Spleen (tissue), 11 donors: ENCODE results near the gene GDPD5. TPM values are rescaled to one million over a fixed set of nuclear protein-coding genes. Genes with fewer than 3 reads are reported as not detected.

Source experiments
- DNase-seq: peaks from one replicate; pipeline ENCODE4 v3.0.0-alpha.2; 2020
- H3K27ac ChIP-seq, 8 donors: fragments of 200-600 bp; sonication (generic) in 7 of 8; 1 replicate in 4 of 8; 2 replicates in 4 of 8; pipeline versions ENCODE4 v1.5.0 to v1.8.0; 2016 to 2021; ENCODE audit warnings: inconsistent platforms in 4 of 8, mild to moderate bottlenecking in 4 of 8, moderate library complexity in 1 of 8
- H3K27me3 ChIP-seq, 7 donors: fragments of 200-600 bp; sonication (generic) in 6 of 7; replicated peaks in 1 of 7; 1 replicate in 4 of 7; 2 replicates in 3 of 7; pipeline versions ENCODE4 v1.5.0 to v1.8.0; 2016 to 2021; ENCODE audit warnings: inconsistent platforms in 3 of 7, mild to moderate bottlenecking in 1 of 7
- H3K36me3 ChIP-seq, 6 donors: fragments of 200-600 bp; sonication (generic) in 5 of 6; 1 replicate in 4 of 6; 2 replicates in 2 of 6; pipeline versions ENCODE4 v1.5.0 to v1.8.0; 2016 to 2021; ENCODE audit warnings: inconsistent platforms in 2 of 6
- H3K4me1 ChIP-seq, 6 donors: fragments of 200-600 bp; sonication (generic) in 5 of 6; 1 replicate in 3 of 6; 2 replicates in 3 of 6; pipeline versions ENCODE4 v1.5.0 to v1.8.0; 2016 to 2021; ENCODE audit warnings: inconsistent platforms in 3 of 6
- H3K4me3 ChIP-seq, 8 donors: fragments of 200-600 bp; sonication (generic) in 7 of 8; 1 replicate in 4 of 8; 2 replicates in 4 of 8; pipeline versions ENCODE4 v1.5.0 to v1.8.0; 2016 to 2021; ENCODE audit warnings: inconsistent platforms in 4 of 8, mild to moderate bottlenecking in 4 of 8, moderate library complexity in 2 of 8
- H3K9me3 ChIP-seq, 8 donors: fragments of 200-600 bp; sonication (generic) in 7 of 8; 1 replicate in 4 of 8; 2 replicates in 4 of 8; pipeline versions ENCODE4 v1.5.0 to v1.8.0; 2016 to 2021; ENCODE audit warnings: inconsistent platforms in 4 of 8
- POLR2A ChIP-seq, 3 donors: fragments of 450-650 bp; IDR thresholded peaks; one replicate each; pipeline ENCODE4 v1.5.1; 2017; ENCODE audit warnings: antibody characterized with exemption in 3 of 3, mild to moderate bottlenecking in 1 of 3
- POLR2AphosphoS5 ChIP-seq, 3 donors: sonication (generic); formaldehyde crosslinking; IDR thresholded peaks; one replicate each; pipeline ENCODE4 v1.5.1; 2017; ENCODE audit warnings: antibody characterized with exemption in 3 of 3
- WGBS, 5 donors: extraction: QIAGEN DNeasy Blood & Tissue Kit in 3 of 5; methylation state at CpG; one replicate each; pipeline versions ENCODE4 v1.1.5 to v1.1.7; 2013 to 2018; 5-methylcytosine and 5-hydroxymethylcytosine counted together
- intact Hi-C: fragments of 100-400 bp; cut with DNase I; formaldehyde crosslinking; loops from one replicate; pipeline ENCODE4 v1.15.0; 2023; ENCODE audit warnings: low total_unique reads
- polyA plus RNA-seq, 3 donors: library from polyadenylated mRNA; stranded (reverse); fragments of 200-250 nt; gene quantifications; one replicate each; pipeline ENCODE4 v1.2.1, GENCODE V29; 2013
- total RNA-seq, 7 donors: library from RNA; depleted of rRNA in 3 of 7; stranded (reverse); fragments of >200 nt in 3 of 7; fragmentation: NEBNext Ultra II Directional in 4 of 7; extraction: Animal tissue kit (Norgen Biotek cat#: 25700) in 4 of 7; gene quantifications; one replicate each; pipeline versions ENCODE4 v1.1.0 to v1.2.1, GENCODE V29; 2016 to 2021
- TF ChIP-seq, protein P1 (sequence below), 11 experiments: fragments of 200-600 bp in 7 of 11; fragments of 450-650 bp in 4 of 11; sonication (generic) in 4 of 11; IDR thresholded peaks in 8 of 11; conservative IDR thresholded peaks in 3 of 11; 1 replicate in 7 of 11; 2 replicates in 4 of 11; pipeline versions ENCODE4 v1.4.0 to v1.8.0; 2016 to 2021; ENCODE audit warnings: antibody characterized with exemption in 11 of 11, inconsistent platforms in 4 of 11, mild to moderate bottlenecking in 1 of 11
- donor health status: healthy with polysubstance abuse.
- donor health status: DM: no; HTN: no; CAD: no; lungs with moderate emphysema.
- donor health status: DM: no; HTN: no; CAD: no.
- donor health status: Bipolar disorder and iron deficiency.
- donor health status: healthy.
- donor health status: DM: no; HTN: no; CAD: no.
- donor health status: DM: yes; HTN: yes; CAD: no.

GDPD5 gene
- total and polyA plus RNA-seq, 10 donors = 44.6 to 273 (median 146) TPM

DNA sequence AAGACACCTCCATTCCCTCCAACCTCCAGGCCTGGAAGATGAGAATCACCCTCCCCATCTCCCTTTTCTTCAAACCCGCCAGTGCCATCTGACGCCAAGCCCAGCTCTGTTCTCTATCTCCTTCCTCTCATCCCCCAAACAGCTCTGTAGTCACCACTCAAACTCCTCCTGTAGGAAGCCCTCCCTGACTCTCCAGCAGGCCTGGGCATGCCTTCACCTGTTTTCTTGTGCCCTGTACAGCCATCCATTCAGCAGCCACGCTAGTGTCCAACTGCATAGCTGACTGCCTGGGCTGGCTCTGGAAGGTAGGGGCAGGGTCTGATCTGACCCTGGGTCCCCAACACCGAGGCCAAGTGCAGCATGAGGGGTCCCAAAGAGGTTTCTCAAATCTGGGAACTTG lies 25.0 kb downstream of the GDPD5 start:
- H3K4me3 ChIP-seq = no peak overlapping the region
- DNase-seq = no peak
- no peaks in the 10 kb centered on the region for H3K9me3 ChIP-seq
- intact Hi-C loops = no loop called here
- WGBS, 5 donors = 79 to 91% (median 86%) methylated on average over 4 of the region's 4 CpGs
- peak overlapping the region in 1 of 8 donors; percentile 53 for H3K27ac ChIP-seq
- peaks cover 0 to 79% (median 16%) of the 10 kb centered on the region in 6 donors for H3K4me1 ChIP-seq
- no peaks in the 10 kb centered on the region for H3K36me3 ChIP-seq
- no peaks in the 10 kb centered on the region for H3K27me3 ChIP-seq
- no peak for TF ChIP-seq POLR2AphosphoS5 (IDR thresholded peaks at IDR 0.05)
- TF ChIP-seq, protein P1, sequence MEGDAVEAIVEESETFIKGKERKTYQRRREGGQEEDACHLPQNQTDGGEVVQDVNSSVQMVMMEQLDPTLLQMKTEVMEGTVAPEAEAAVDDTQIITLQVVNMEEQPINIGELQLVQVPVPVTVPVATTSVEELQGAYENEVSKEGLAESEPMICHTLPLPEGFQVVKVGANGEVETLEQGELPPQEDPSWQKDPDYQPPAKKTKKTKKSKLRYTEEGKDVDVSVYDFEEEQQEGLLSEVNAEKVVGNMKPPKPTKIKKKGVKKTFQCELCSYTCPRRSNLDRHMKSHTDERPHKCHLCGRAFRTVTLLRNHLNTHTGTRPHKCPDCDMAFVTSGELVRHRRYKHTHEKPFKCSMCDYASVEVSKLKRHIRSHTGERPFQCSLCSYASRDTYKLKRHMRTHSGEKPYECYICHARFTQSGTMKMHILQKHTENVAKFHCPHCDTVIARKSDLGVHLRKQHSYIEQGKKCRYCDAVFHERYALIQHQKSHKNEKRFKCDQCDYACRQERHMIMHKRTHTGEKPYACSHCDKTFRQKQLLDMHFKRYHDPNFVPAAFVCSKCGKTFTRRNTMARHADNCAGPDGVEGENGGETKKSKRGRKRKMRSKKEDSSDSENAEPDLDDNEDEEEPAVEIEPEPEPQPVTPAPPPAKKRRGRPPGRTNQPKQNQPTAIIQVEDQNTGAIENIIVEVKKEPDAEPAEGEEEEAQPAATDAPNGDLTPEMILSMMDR (IDR thresholded peaks at IDR 0.05 in 8 of 11, conservative IDR thresholded peaks at IDR 0.05 in 3 of 11) = no peak
- TF ChIP-seq POLR2A (IDR thresholded peaks at IDR 0.05) = no peak

DNA sequence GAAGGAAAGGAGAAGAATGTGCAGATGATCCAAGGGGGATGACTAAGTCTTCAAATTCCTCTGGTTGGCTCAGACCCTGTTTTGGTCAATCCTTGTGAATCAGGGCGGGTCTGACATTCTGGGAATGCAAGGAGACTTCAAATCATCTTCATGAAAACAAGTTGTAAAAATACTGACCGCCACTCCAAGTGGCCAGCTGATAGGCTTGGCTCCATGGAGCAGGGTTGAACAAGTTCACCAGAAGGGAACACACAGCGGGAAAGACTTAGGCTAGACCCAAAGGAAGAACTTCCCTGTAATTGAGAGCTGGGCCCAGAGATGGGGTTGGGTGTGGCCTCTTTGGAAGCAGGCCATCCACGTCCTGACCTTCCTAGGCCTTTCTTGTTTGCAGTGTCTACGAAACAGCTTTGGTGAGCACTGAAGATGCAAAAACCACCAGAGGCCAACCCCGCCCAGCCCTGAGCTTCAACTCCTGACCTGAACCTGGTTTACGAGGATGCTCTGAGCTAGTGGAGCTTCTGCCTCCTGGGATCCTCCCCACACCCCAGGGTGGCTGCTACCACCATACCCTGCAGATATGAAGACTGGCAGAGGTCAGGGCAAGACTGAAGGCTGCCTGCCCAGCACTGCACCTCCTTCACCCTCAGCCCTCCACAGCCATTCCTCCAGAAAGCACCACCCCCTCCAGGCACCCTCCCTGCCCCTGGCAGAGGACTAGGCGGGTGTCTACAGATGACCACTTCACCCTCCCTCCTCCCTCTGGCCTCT lies 26.1 kb downstream of the GDPD5 start:
- DNase-seq = no peak

DNA sequence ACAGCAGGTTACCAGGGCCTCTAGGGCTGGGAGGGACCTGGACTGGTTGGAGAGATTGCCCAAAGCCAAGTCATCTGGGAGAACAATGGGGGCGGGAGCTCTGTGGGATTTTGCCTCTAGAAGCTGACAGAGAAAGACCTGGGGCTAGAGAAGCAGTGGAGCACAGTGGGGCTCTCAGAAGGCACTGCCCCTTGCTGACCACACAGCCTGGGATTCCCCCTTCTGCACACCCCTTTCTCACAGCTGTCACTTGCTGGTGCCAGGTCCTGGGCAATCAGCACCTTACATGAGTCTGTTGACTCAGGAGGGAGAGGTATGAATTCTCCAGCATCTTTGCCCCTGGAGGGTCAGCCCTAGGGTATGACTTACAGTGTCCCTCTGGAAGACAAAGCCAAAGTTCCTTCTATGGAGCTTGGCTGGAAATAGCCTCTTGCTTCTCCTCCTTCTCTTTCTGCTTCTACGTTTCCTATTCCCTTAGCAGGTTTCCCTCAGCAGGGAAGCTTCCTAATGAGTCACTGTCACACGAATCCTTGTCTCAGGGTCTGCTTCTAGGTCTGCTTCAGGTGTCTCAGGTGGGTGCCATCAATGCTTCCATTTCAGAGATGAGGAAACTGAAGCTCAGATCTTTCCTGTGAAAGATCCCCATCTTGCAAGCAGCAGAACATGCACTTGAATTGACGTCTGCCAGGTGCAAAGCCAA lies 27.0 kb downstream of the GDPD5 start:
- Histone ChIP-seq H3K36me3 (no peaks in the 10 kb centered on the region), H3K27me3 (no peaks in the 10 kb centered on the region), H3K27ac (peak overlapping the region in 1 of 8 donors; percentile 9), H3K4me3 (no peak overlapping the region), H3K9me3 (no peaks in the 10 kb centered on the region), H3K4me1 (peaks cover 0 to 63% (median 9%) of the 10 kb centered on the region in 6 donors)
- no peak for DNase-seq
- WGBS, 5 donors = 72 to 83% (median 79%) methylated on average over 4 of the region's 4 CpGs
- TF ChIP-seq, protein P1 (IDR thresholded peaks at IDR 0.05 in 8 of 11, conservative IDR thresholded peaks at IDR 0.05 in 3 of 11) = no peak
- TF ChIP-seq POLR2AphosphoS5 (IDR thresholded peaks at IDR 0.05) = no peak
- intact Hi-C loops = no loop called here

More for the DNA sequence above, 26.1 kb downstream of the GDPD5 start:
- TF ChIP-seq POLR2AphosphoS5 (IDR thresholded peaks at IDR 0.05) = no peak
- TF ChIP-seq POLR2A (IDR thresholded peaks at IDR 0.05) = no peak
- TF ChIP-seq, protein P1 (IDR thresholded peaks at IDR 0.05 in 8 of 11, conservative IDR thresholded peaks at IDR 0.05 in 3 of 11) = no peak
- Histone ChIP-seq H3K4me1 (peaks cover 0 to 72% (median 12%) of the 10 kb centered on the region in 6 donors), H3K36me3 (no peaks in the 10 kb centered on the region), H3K27ac (peak overlapping the region in 3 of 8 donors; percentile 24 to 28 (median 26)), H3K9me3 (no peaks in the 10 kb centered on the region), H3K4me3 (no peak overlapping the region), H3K27me3 (no peaks in the 10 kb centered on the region)
- 63 to 78% (median 70%) methylated on average over 8 of the region's 8 CpGs for WGBS, 5 donors
- intact Hi-C loops = no loop called here
